Ureter (tissue), 1 donor: Measurements from ENCODE around the gene SPAG6. TPM values are rescaled to one million over a fixed set of nuclear protein-coding genes. Genes with fewer than 3 reads are reported as not detected.

Source experiments
- DNase-seq: peaks from one replicate; pipeline ENCODE4 v3.0.0-alpha.2; 2020; ENCODE audit warnings: low spot score
- total RNA-seq: library from RNA; stranded (reverse); gene quantifications from one replicate; pipeline ENCODE4 v1.2.4, GENCODE V29; 2023
- donor health status: DM: yes; HTN: yes; CAD: no.

SPAG6 gene
- total RNA-seq, 1 donor from 2014 or later: 2.6 TPM

DNA sequence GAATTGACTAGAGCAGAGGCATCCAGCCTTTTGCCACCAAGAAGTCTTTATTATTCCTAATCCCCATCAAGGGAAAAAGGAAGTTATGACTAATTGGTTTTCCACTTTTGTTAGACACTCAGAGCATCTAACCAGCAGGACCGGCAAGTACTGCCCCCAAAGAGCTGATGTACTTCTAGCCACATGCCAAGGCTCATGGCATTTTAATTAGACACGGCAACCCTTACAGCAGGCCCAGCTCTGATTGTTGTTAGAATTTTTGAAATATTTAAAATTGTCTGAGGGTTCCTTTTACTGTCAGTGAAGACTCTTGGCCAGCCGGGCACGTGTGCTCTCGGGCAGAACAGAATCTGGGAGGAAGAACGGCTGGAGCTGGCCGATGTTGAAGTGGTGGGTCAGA, 114.8 kb downstream of the SPAG6 start:
- DNase-seq: no peak

DNA sequence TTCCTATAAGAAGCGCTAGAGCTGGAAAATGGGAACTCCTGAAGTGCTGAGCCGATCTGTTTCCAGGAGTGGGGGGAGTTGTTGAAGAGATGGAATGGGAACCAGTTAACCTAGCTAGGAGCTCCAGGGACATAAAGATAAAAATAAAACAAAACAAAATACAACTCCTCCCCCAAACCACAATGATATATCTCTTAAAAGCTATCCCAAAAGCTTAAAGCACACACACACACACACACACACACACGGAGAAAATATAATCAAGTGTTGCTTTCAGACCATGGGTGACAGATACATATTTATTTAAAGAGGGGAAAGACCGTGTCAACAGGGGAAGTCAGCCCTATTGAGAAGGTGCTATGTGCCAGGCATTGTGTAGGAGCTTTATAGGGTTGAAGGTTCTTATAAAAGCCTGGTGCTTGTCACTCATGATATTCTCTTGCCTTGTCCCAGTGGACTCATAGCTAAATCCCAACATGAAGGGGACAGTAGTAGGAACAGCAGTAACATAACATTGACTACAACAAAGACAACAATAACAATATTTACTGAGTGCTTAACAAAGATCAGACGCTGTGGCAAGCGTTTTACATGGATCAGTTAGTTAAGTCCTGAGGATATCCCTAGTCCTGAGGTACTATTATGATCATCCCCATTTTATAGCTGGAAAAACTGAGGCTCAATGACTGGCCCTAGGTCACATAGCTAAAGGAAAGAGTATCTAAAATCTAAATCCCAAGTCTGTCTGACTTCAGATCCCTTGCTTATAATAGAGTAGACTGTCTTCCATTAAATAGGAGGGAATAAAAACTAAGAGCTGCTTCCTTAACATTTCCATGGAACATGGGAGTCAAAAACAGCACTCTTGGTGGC, 115.5 kb downstream of the SPAG6 start:
- no peak for DNase-seq

DNA sequence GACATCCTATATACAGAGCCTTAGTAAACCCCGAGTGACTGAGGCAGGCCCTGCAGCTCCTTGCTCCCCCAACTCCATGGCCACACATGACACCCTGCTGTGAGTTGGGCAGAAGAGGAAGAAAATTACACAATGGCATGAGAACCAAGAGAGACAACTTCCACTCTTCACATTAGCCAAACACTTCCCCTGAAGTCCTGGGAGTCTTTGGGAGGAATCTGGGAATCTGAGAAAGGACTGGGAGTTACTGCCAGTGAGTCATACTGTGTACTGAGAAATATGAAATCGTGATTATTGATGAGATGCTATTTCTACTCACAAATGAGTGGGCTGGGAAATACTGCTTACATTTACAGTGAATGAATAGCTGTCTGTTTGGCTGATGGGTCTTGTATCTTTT, 116.6 kb downstream of the SPAG6 start:
- DNase-seq: no peak

DNA sequence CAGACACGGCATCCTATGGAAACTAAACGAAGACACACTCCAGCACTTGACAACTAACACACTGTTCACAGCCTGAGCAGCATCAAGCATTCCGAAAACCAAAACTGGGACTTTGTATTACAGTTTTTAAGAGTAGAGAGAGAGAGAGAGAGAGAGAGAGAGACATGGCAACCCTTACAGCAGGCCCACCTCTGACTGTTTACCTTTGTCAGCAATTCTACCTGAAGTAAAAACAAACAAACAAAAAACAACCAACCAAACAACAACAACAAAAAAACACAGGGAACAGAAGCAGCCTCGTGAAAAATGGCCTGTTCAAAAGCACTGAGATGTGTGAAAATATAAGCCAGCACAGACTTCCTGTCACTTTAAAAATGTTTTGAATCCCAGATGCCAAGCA, 118.0 kb downstream of the SPAG6 start:
- no peak for DNase-seq

DNA sequence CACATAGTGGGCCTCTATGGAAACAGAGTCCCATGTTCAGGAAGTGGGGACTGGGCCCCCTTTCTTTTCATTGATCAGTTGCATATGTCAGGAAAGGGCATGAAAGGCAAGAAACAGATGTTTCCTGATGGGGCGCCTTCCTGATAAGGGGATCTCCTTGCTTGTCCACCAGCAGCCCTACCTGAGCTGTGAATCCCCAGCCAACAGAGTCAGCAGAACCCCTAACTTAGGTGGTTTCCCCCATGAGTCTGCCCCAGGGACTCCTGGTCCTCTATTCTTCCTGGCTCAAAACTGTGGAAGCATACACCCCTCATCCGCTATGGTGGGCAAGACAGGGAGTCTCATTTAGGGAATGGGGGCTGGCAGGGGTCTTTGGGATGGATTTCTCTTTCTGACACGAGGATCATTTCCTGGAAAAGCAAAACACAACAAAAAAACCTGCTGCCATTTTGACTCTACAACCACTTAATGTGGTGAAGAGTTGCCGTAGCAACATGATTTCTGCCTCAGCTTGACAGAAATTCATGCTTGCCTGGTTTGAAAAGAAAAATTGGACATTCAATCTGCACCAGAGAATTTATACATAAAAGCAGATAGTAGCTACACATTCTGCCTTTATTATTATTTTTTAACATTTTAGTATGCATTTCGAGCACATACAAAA, 119.8 kb downstream of the SPAG6 start:
- DNase-seq: no peak

DNA sequence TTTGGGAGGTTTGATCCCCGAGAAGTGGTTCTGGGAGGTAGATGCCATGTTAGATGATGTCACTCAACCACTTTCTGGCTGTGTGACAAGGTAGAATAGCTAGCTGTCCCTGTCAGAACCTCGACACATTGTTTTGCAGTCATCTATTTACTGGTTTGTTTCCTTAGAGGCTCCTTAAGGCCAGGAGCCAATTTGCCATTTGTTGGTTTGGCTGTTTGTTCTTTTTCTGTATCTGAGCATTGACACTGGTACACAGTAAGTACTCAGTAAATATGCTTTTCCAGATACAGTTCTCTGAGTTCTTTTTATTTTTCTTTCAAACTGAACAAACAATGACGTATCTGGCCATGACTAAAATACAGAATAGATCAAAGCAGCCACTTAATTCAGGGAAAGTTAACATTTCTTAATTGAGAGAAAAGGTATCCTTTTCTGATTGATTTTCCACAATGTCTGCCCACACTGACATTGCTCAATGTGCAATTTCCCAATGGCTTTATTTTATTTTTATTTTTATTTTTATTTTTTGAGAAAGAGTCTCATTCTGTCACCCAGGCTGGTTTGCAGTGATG, 121.6 kb downstream of the SPAG6 start:
- DNase-seq: no peak

Other genes starting within 250 kb of the SPAG6 start
- not detected for gene EBLN1, start 127.5 kb upstream of the SPAG6 start, total RNA-seq
- gene COMMD3, start 29.1 kb upstream of the SPAG6 start, total RNA-seq: 63.9 TPM
- 51.4 TPM for gene BMI1, start 24.4 kb upstream of the SPAG6 start, total RNA-seq